Spleen (tissue), 11 donors: ENCODE results near the gene SLC2A10. TPM values are rescaled to one million over a fixed set of nuclear protein-coding genes. Genes with fewer than 3 reads are reported as not detected.

Experiments used
- DNase-seq: peaks from one replicate; pipeline ENCODE4 v3.0.0-alpha.2; 2020
- H3K27ac ChIP-seq, 8 donors: fragments of 200-600 bp; sonication (generic) in 7 of 8; 1 replicate in 4 of 8; 2 replicates in 4 of 8; pipeline versions ENCODE4 v1.5.0 to v1.8.0; 2016 to 2021; ENCODE audit warnings: inconsistent platforms in 4 of 8, mild to moderate bottlenecking in 4 of 8, moderate library complexity in 1 of 8
- H3K27me3 ChIP-seq, 7 donors: fragments of 200-600 bp; sonication (generic) in 6 of 7; replicated peaks in 1 of 7; 1 replicate in 4 of 7; 2 replicates in 3 of 7; pipeline versions ENCODE4 v1.5.0 to v1.8.0; 2016 to 2021; ENCODE audit warnings: inconsistent platforms in 3 of 7, mild to moderate bottlenecking in 1 of 7
- H3K36me3 ChIP-seq, 6 donors: fragments of 200-600 bp; sonication (generic) in 5 of 6; 1 replicate in 4 of 6; 2 replicates in 2 of 6; pipeline versions ENCODE4 v1.5.0 to v1.8.0; 2016 to 2021; ENCODE audit warnings: inconsistent platforms in 2 of 6
- H3K4me1 ChIP-seq, 6 donors: fragments of 200-600 bp; sonication (generic) in 5 of 6; 1 replicate in 3 of 6; 2 replicates in 3 of 6; pipeline versions ENCODE4 v1.5.0 to v1.8.0; 2016 to 2021; ENCODE audit warnings: inconsistent platforms in 3 of 6
- H3K4me3 ChIP-seq, 8 donors: fragments of 200-600 bp; sonication (generic) in 7 of 8; 1 replicate in 4 of 8; 2 replicates in 4 of 8; pipeline versions ENCODE4 v1.5.0 to v1.8.0; 2016 to 2021; ENCODE audit warnings: inconsistent platforms in 4 of 8, mild to moderate bottlenecking in 4 of 8, moderate library complexity in 2 of 8
- H3K9me3 ChIP-seq, 8 donors: fragments of 200-600 bp; sonication (generic) in 7 of 8; 1 replicate in 4 of 8; 2 replicates in 4 of 8; pipeline versions ENCODE4 v1.5.0 to v1.8.0; 2016 to 2021; ENCODE audit warnings: inconsistent platforms in 4 of 8
- POLR2A ChIP-seq, 3 donors: fragments of 450-650 bp; IDR thresholded peaks; one replicate each; pipeline ENCODE4 v1.5.1; 2017; ENCODE audit warnings: antibody characterized with exemption in 3 of 3, mild to moderate bottlenecking in 1 of 3
- POLR2AphosphoS5 ChIP-seq, 3 donors: sonication (generic); formaldehyde crosslinking; IDR thresholded peaks; one replicate each; pipeline ENCODE4 v1.5.1; 2017; ENCODE audit warnings: antibody characterized with exemption in 3 of 3
- WGBS, 5 donors: extraction: QIAGEN DNeasy Blood & Tissue Kit in 3 of 5; methylation state at CpG; one replicate each; pipeline versions ENCODE4 v1.1.5 to v1.1.7; 2013 to 2018; 5-methylcytosine and 5-hydroxymethylcytosine counted together
- intact Hi-C: fragments of 100-400 bp; cut with DNase I; formaldehyde crosslinking; loops from one replicate; pipeline ENCODE4 v1.15.0; 2023; ENCODE audit warnings: low total_unique reads
- polyA plus RNA-seq, 3 donors: library from polyadenylated mRNA; stranded (reverse); fragments of 200-250 nt; gene quantifications; one replicate each; pipeline ENCODE4 v1.2.1, GENCODE V29; 2013
- total RNA-seq, 7 donors: library from RNA; depleted of rRNA in 3 of 7; stranded (reverse); fragments of >200 nt in 3 of 7; fragmentation: NEBNext Ultra II Directional in 4 of 7; extraction: Animal tissue kit (Norgen Biotek cat#: 25700) in 4 of 7; gene quantifications; one replicate each; pipeline versions ENCODE4 v1.1.0 to v1.2.1, GENCODE V29; 2016 to 2021
- TF ChIP-seq, protein P1 (sequence below), 11 experiments: fragments of 200-600 bp in 7 of 11; fragments of 450-650 bp in 4 of 11; sonication (generic) in 4 of 11; IDR thresholded peaks in 8 of 11; conservative IDR thresholded peaks in 3 of 11; 1 replicate in 7 of 11; 2 replicates in 4 of 11; pipeline versions ENCODE4 v1.4.0 to v1.8.0; 2016 to 2021; ENCODE audit warnings: antibody characterized with exemption in 11 of 11, inconsistent platforms in 4 of 11, mild to moderate bottlenecking in 1 of 11
- donor health status: healthy with polysubstance abuse.
- donor health status: DM: no; HTN: no; CAD: no; lungs with moderate emphysema.
- donor health status: DM: no; HTN: no; CAD: no.
- donor health status: Bipolar disorder and iron deficiency.
- donor health status: healthy.
- donor health status: DM: no; HTN: no; CAD: no.
- donor health status: DM: yes; HTN: yes; CAD: no.

The SLC2A10 gene
- total and polyA plus RNA-seq, 10 donors, result 1.9 to 7.3 (median 2.9) TPM

DNA sequence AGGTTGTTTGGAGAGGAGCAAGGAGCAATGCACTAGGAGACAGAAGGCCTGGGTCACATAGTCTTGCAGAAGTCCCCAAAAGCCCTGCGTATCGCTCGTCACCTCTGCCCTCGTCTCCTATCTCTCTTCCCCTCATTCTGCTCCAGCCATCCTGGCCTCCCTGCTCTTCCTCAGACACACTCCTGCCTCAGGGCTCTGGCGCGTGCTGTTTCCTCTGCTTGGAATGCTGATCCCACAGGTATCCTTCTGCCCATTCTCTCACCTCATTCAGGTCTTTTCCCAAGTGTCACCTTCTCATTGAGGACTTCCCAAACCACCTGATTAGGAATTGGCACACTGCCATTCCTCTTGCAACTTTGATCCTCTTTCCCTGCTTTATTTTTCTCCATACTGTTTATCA lies 9.0 kb upstream of the SLC2A10 start:
- TF ChIP-seq POLR2AphosphoS5 (IDR thresholded peaks at IDR 0.05) (no peak), POLR2A (IDR thresholded peaks at IDR 0.05) (no peak)
- TF ChIP-seq, protein P1, sequence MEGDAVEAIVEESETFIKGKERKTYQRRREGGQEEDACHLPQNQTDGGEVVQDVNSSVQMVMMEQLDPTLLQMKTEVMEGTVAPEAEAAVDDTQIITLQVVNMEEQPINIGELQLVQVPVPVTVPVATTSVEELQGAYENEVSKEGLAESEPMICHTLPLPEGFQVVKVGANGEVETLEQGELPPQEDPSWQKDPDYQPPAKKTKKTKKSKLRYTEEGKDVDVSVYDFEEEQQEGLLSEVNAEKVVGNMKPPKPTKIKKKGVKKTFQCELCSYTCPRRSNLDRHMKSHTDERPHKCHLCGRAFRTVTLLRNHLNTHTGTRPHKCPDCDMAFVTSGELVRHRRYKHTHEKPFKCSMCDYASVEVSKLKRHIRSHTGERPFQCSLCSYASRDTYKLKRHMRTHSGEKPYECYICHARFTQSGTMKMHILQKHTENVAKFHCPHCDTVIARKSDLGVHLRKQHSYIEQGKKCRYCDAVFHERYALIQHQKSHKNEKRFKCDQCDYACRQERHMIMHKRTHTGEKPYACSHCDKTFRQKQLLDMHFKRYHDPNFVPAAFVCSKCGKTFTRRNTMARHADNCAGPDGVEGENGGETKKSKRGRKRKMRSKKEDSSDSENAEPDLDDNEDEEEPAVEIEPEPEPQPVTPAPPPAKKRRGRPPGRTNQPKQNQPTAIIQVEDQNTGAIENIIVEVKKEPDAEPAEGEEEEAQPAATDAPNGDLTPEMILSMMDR (IDR thresholded peaks at IDR 0.05 in 8 of 11, conservative IDR thresholded peaks at IDR 0.05 in 3 of 11), result no peak
- Histone ChIP-seq H3K9me3 (peaks cover 0 to 5% (median 0%) of the 10 kb centered on the region in 8 donors), H3K27me3 (peaks cover 0 to 41% (median 0%) of the 10 kb centered on the region in 7 donors), H3K4me3 (no peak overlapping the region), H3K36me3 (no peaks in the 10 kb centered on the region), H3K27ac (no peak overlapping the region), H3K4me1 (no peaks in the 10 kb centered on the region)
- WGBS, 5 donors, result 82 to 94% (median 84%) methylated on average over 6 of the region's 6 CpGs
- intact Hi-C loops, result no loop called here
- DNase-seq, result no peak

DNA sequence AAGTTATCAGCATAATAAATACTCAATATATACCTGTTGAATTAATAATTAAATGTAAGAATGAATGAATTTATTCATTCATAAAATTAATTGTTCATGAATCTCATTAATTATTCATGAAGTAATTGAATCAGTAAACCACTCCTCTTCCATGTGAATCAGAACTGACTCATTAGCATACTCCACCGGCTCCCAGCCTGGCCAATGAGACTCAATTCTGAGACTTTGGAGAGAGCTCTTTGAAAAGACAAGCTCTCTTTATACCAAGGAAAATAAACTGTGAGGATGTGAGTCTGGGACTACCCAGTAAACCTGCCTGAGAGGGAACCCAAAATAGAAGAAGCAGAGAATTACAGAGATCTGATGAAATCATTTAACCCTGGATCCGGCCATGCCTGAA lies 8.4 kb upstream of the SLC2A10 start:
- H3K4me1 ChIP-seq, result no peaks in the 10 kb centered on the region
- intact Hi-C loops, result no loop called here
- TF ChIP-seq, protein P1 (IDR thresholded peaks at IDR 0.05 in 8 of 11, conservative IDR thresholded peaks at IDR 0.05 in 3 of 11), result no peak
- TF ChIP-seq POLR2A (IDR thresholded peaks at IDR 0.05) (no peak), POLR2AphosphoS5 (IDR thresholded peaks at IDR 0.05) (no peak)
- no peak for DNase-seq
- 79 to 85% (median 81%) methylated on average over 2 of the region's 2 CpGs for WGBS, 5 donors
- no peaks in the 10 kb centered on the region for H3K36me3 ChIP-seq
- H3K27me3 ChIP-seq, result peaks cover 0 to 41% (median 0%) of the 10 kb centered on the region in 7 donors
- peaks cover 0 to 7% (median 2%) of the 10 kb centered on the region in 8 donors for H3K9me3 ChIP-seq
- no peak overlapping the region for H3K27ac ChIP-seq
- no peak overlapping the region for H3K4me3 ChIP-seq

DNA sequence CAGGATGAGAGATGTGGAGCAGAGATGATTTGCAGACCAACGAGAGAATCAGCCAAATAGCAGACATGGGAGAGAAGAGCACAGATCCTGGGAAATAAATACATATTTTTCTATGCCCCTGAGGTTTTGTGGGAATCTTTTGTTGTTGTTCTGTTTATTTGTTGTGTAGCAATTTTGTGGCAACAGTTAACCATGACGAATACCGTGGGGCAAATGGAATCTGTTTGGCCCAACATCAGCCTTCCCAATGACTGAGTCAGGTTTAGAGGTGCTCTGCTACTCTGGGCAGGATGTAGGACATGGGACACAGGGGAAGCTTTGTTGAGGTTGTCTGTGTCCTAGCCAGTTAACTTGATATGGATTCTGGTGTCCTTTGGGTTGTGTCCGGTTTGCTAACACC lies 7.9 kb upstream of the SLC2A10 start:
- DNase-seq, result no peak
- Histone ChIP-seq H3K9me3 (peaks cover 0 to 12% (median 7%) of the 10 kb centered on the region in 8 donors), H3K4me3 (no peak overlapping the region), H3K27ac (no peak overlapping the region), H3K4me1 (no peaks in the 10 kb centered on the region), H3K36me3 (no peaks in the 10 kb centered on the region), H3K27me3 (peaks cover 0 to 41% (median 0%) of the 10 kb centered on the region in 7 donors)
- intact Hi-C loops, result no loop called here
- TF ChIP-seq, protein P1 (IDR thresholded peaks at IDR 0.05 in 8 of 11, conservative IDR thresholded peaks at IDR 0.05 in 3 of 11), result no peak
- TF ChIP-seq POLR2A (IDR thresholded peaks at IDR 0.05), result no peak
- no peak for TF ChIP-seq POLR2AphosphoS5 (IDR thresholded peaks at IDR 0.05)
- 78 to 89% (median 83%) methylated on average over 4 of the region's 4 CpGs for WGBS, 5 donors

DNA sequence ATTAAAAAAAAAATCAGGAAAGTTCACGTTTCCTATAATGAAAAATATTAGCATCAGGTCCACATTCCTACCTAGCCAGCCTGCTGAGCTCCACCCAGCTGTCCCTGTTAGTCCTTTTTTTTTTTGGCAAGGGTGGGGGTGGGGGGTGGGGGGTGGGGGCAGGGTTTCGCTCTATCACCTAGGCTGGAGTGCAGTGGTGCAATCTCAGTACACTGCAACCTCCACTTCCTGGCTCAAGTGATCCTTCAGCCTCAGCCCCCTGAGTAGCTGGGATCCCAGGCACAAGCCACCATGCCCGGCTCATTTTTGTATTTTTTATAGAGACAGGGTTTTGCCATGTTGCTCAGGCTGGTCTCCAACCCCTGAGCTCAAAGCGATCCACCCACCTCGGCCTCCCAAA lies 7.5 kb upstream of the SLC2A10 start:
- Histone ChIP-seq H3K9me3 (peaks cover 0 to 17% (median 11%) of the 10 kb centered on the region in 8 donors), H3K36me3 (no peaks in the 10 kb centered on the region), H3K27ac (no peak overlapping the region), H3K27me3 (peaks cover 0 to 38% (median 0%) of the 10 kb centered on the region in 7 donors), H3K4me1 (no peaks in the 10 kb centered on the region), H3K4me3 (no peak overlapping the region)
- no peak for DNase-seq
- intact Hi-C loops, result no loop called here
- 78 to 92% (median 81%) methylated on average over 5 of the region's 5 CpGs for WGBS, 5 donors
- no peak for TF ChIP-seq POLR2A (IDR thresholded peaks at IDR 0.05)
- no peak for TF ChIP-seq POLR2AphosphoS5 (IDR thresholded peaks at IDR 0.05)
- TF ChIP-seq, protein P1 (IDR thresholded peaks at IDR 0.05 in 8 of 11, conservative IDR thresholded peaks at IDR 0.05 in 3 of 11), result no peak
